K562 (cell line): Measurements from ENCODE around the gene NLRC3. TPM values are rescaled to one million over a fixed set of nuclear protein-coding genes. Genes with fewer than 3 reads are reported as not detected.

Experiments
- ATAC-seq: fragments of 200-7000 bp; cut with Tn5 transposase; 3 replicates; pipeline ENCODE4 v1.9.1; 2020; ENCODE audit warnings: moderate library complexity
- BruUV-seq: library from RNA; stranded (reverse); fragments of 400-500 nt; replicated peaks from 2 replicates; lab custom pipeline; 2021; lab: Mats Ljungman, UMichigan
- CTCF ChIA-PET: fragments of 300-600 bp; formaldehyde crosslinking; extraction: SDS; loops from one replicate; lab custom pipeline; 2021; ENCODE audit warnings: low intra/inter-chr PET ratio; lab: Yijun Ruan, JAX
- POLR2A ChIA-PET: fragments of 300-600, 350-650 bp; sonication (Branson Sonifier 250); formaldehyde crosslinking; extraction: SDS; loops from one replicate; lab custom pipeline; 2021; ENCODE audit warnings: antibody characterized with exemption, inconsistent platforms; lab: Yijun Ruan, JAX
- DNase-seq, 4 experiments: peaks; one replicate each; pipeline versions ENCODE4 v3.0.0 to v3.0.0-alpha.2; 2011 to 2018; ENCODE audit warnings: low spot score in 3 of 4, mixed read lengths in 3 of 4; ENCODE audit errors: extremely low read depth in 1 of 4
- FAIRE-seq: peaks from 2 replicates; lab custom pipeline; 2011; peaks lifted over from hg19 to GRCh38; lab: Jason Lieb, UNC
- H2AFZ ChIP-seq: 2 replicates; pipeline ENCODE4 v1.6.0; 2011; ENCODE audit warnings: low read depth, low read length, control low read depth, inconsistent platforms
- H3K27ac ChIP-seq: fragments of 200-600 bp; 3 replicates; pipeline ENCODE4 v1.8.0; 2011; ENCODE audit warnings: low read depth, mild to moderate bottlenecking, control low read depth, inconsistent platforms, low read length, moderate library complexity, mixed read lengths; ENCODE audit errors: extremely low read depth
- H3K27me3 ChIP-seq, 2 experiments: fragments of 300-600 bp in 1 of 2; 2 replicates in 1 of 2; 3 replicates in 1 of 2; pipeline versions ENCODE4 v1.6.0 to v1.8.0; 2011; ENCODE audit warnings: inconsistent platforms in 2 of 2, low read length in 2 of 2, mild to moderate bottlenecking in 1 of 2, mixed read lengths in 1 of 2, moderate library complexity in 1 of 2; ENCODE audit not compliant: control insufficient read depth in 2 of 2, insufficient read depth in 2 of 2
- H3K36me3 ChIP-seq: fragments of 300-600 bp; 3 replicates; pipeline ENCODE4 v1.8.0; 2011; ENCODE audit warnings: mild to moderate bottlenecking, low read length, inconsistent platforms; ENCODE audit not compliant: control insufficient read depth, insufficient read depth
- H3K4me1 ChIP-seq, 2 experiments: fragments of 200-600 bp in 1 of 2; replicated peaks in 1 of 2; 2 replicates in 1 of 2; 3 replicates in 1 of 2; pipeline versions ENCODE4 v1.5.1 to v1.8.0; 2011; ENCODE audit warnings: inconsistent platforms in 2 of 2, low read length in 2 of 2, mild to moderate bottlenecking in 1 of 2, mixed read lengths in 1 of 2, moderate library complexity in 1 of 2; ENCODE audit not compliant: control insufficient read depth in 2 of 2, insufficient read depth in 2 of 2
- H3K4me2 ChIP-seq: 2 replicates; pipeline ENCODE4 v1.6.1; 2011; ENCODE audit warnings: low read length, control low read depth, inconsistent platforms, mixed read lengths; ENCODE audit not compliant: insufficient read depth
- H3K4me3 ChIP-seq: fragments of 200-600 bp; sonication (generic), shearing (Covaris generic); 2 replicates; pipeline ENCODE4 v1.5.1; 2016; ENCODE audit warnings: control low read depth, inconsistent platforms
- H3K79me2 ChIP-seq: fragments of 200-600 bp; 3 replicates; pipeline ENCODE4 v1.8.0; 2011; ENCODE audit warnings: low read length, inconsistent platforms; ENCODE audit not compliant: control insufficient read depth, insufficient read depth
- H3K9ac ChIP-seq, 2 experiments: 2 replicates each; pipeline versions ENCODE4 v1.6.0 to v1.6.1; 2011; ENCODE audit warnings: low read depth in 2 of 2, low read length in 2 of 2, control low read depth in 1 of 2, inconsistent platforms in 1 of 2, mild to moderate bottlenecking in 1 of 2, mixed read lengths in 1 of 2; ENCODE audit not compliant: insufficient read depth in 1 of 2
- H3K9me1 ChIP-seq: one replicate; pipeline ENCODE4 v1.6.0; 2011; ENCODE audit warnings: inconsistent platforms, mild to moderate bottlenecking, low read length, moderate library complexity; ENCODE audit not compliant: control insufficient read depth, insufficient read depth
- H3K9me3 ChIP-seq: replicated peaks from 2 replicates; pipeline ENCODE4 v1.5.1; 2011; ENCODE audit warnings: low read depth, low read length, inconsistent platforms; ENCODE audit not compliant: control insufficient read depth, insufficient read depth
- H4K20me1 ChIP-seq: replicated peaks from 2 replicates; pipeline ENCODE4 v1.6.1; 2011; ENCODE audit warnings: low read length, inconsistent platforms, mixed read lengths; ENCODE audit not compliant: control insufficient read depth, insufficient read depth
- BACH1 ChIP-seq: fragments of 200-800 bp; sonication (Bioruptor generic); IDR thresholded peaks from 2 replicates; pipeline ENCODE4 v1.6.1; 2016; ENCODE audit warnings: missing genetic modification characterization, missing compliant biosample characterization
- CHD4 ChIP-seq: fragments of 200-600 bp; sonication (generic); IDR thresholded peaks from 3 replicates; pipeline ENCODE4 v1.6.1; 2012; ENCODE audit warnings: low read depth, mild to moderate bottlenecking, mixed read lengths, low read length, inconsistent platforms; ENCODE audit not compliant: insufficient read depth, insufficient replicate concordance, poor library complexity, severe bottlenecking
- HSF4 ChIP-seq: fragments of 250-450 bp; sonication (Bioruptor Pico); IDR thresholded peaks from 2 replicates; pipeline ENCODE4 v2.1.2; 2022; ENCODE audit warnings: mild to moderate bottlenecking, moderate library complexity, borderline replicate concordance
- MTA2 ChIP-seq: fragments of 450-650 bp; IDR thresholded peaks from 2 replicates; pipeline ENCODE4 v1.6.1; 2016; ENCODE audit warnings: low read depth
- NELFE ChIP-seq: IDR thresholded peaks from 2 replicates; pipeline ENCODE4 v1.6.1; 2011; ENCODE audit warnings: mild to moderate bottlenecking; ENCODE audit not compliant: insufficient read depth, insufficient read length
- RBM34 ChIP-seq: fragments of 200-400 bp; formaldehyde crosslinking; IDR thresholded peaks from 2 replicates; pipeline ENCODE4 v1.6.1; 2018; ENCODE audit warnings: low read length, borderline replicate concordance; ENCODE audit not compliant: insufficient read depth
- WGBS: fragments of 100-300 bp; shearing (Covaris generic); methylation state at CpG from one replicate; pipeline ENCODE4 v1.1.6; 2016; ENCODE audit warnings: low coverage, mixed read lengths; ENCODE audit not compliant: insufficient coverage; ENCODE audit errors: missing lambda C conversion rate; 5-methylcytosine and 5-hydroxymethylcytosine counted together
- in situ Hi-C: fragments of 300-500 bp; cut with MboI; formaldehyde crosslinking; loops from 4 replicates; pipeline ENCODE4 v1.15.0; 2018; ENCODE audit warnings: inconsistent platforms, mixed read lengths
- intact Hi-C: fragments of 100-400 bp; cut with micrococcal nuclease; formaldehyde crosslinking; loops from 2 replicates; pipeline ENCODE4 v1.14.2; 2022
- polyA plus RNA-seq, 8 experiments: library from polyadenylated mRNA; depleted of rRNA in 4 of 8; stranded (reverse) in 5 of 8; unstranded in 3 of 8; fragments of >200 nt; fragmentation: Nextera tagmentation in 2 of 8; fragmentation: Illumina TruSeq in 1 of 8; extraction: Ambion mirVana in 2 of 8; extraction: Trizol in 1 of 8; gene quantifications; 2 replicates each; pipeline versions ENCODE4 v1.2.1 to v1.2.3, GENCODE V29; 2011 to 2014; ENCODE audit warnings: inconsistent platforms in 1 of 8, missing spikeins in 1 of 8
- total RNA-seq, 7 experiments: library from RNA; depleted of rRNA in 6 of 7; stranded (reverse); fragments of >200 nt in 6 of 7; fragmentation: Illumina TruSeq in 2 of 7; extraction: Trizol in 2 of 7; gene quantifications; 2 replicates each; pipeline versions ENCODE4 v1.2.1 to v1.2.3, GENCODE V29; 2011 to 2021; ENCODE audit warnings: low replicate concordance in 1 of 7
- TF ChIP-seq, protein P1 (sequence below): fragments of 250-450 bp; sonication (Bioruptor Pico); IDR thresholded peaks from 2 replicates; pipeline ENCODE4 v1.4.0; 2020
- TF ChIP-seq, protein P2 (sequence below), 3 experiments: fragments of 200-800 bp in 1 of 3; fragments of 250-450 bp in 1 of 3; fragments of 450-650 bp in 1 of 3; sonication (Bioruptor Pico) in 1 of 3; sonication (Bioruptor generic) in 1 of 3; formaldehyde crosslinking in 1 of 3; IDR thresholded peaks; 2 replicates each; pipeline versions ENCODE4 v1.6.1 to v1.8.0; 2016 to 2022; ENCODE audit warnings: mild to moderate bottlenecking in 2 of 3, missing genetic modification characterization in 2 of 3, missing compliant biosample characterization in 1 of 3, moderate library complexity in 1 of 3

The NLRC3 gene
- total and polyA plus RNA-seq, 9 of the 15 experiments (the other 6 are each of a cell fraction or from before 2014, with no cell fraction given) = 0.03 to 0.13 (median 0.03) TPM; not detected in 4

DNA sequence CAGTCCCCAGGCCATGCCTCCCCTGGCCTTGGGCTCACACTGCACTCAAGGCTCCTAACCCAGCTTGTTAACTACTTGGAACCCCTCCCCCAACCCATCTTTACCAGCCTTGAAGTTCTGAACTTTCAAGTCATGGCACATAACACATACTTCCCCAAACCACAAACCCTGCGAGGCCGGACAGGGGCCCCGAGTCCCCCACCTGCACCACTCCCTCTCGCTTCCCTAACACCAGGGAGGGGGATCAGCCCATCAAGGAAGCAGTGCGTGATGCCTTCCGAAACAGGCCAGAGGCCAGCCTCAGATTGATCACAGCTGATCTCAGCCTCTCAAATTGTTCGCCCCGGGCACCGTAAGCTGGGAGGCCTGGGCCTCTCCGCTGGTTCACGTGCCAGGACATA, 3.0 kb upstream of the NLRC3 start:
- WGBS = 75% methylated on average over 9 of the region's 11 CpGs
- Histone ChIP-seq H3K27ac (no peak overlapping the region), H3K4me3 (no peak overlapping the region), H4K20me1 (no peaks in the 10 kb centered on the region; the same call in none of the 2 replicates), H3K9me1 (no peaks in the 10 kb centered on the region), H3K27me3 (no peaks in the 10 kb centered on the region; a peak in 1 of 5 replicates), H3K79me2 (no peaks in the 10 kb centered on the region), H2AFZ (no peak overlapping the region), H3K9me3 (no peaks in the 10 kb centered on the region), H3K4me2 (no peak overlapping the region), H3K9ac (peak overlapping the region in 1 of 2 experiments; percentile 42; a peak in 1 of 4 replicates), H3K36me3 (peaks cover 15% of the 10 kb centered on the region; the same call in 2 of the 3 replicates), H3K4me1 (peaks cover 0 to 31% of the 10 kb centered on the region in 2 experiments; a peak in 3 of 5 replicates)
- BruUV-seq = no TSS peak
- TF ChIP-seq CHD4 = no peak
- no peak for TF ChIP-seq BACH1 (tag)
- TF ChIP-seq, protein P1, sequence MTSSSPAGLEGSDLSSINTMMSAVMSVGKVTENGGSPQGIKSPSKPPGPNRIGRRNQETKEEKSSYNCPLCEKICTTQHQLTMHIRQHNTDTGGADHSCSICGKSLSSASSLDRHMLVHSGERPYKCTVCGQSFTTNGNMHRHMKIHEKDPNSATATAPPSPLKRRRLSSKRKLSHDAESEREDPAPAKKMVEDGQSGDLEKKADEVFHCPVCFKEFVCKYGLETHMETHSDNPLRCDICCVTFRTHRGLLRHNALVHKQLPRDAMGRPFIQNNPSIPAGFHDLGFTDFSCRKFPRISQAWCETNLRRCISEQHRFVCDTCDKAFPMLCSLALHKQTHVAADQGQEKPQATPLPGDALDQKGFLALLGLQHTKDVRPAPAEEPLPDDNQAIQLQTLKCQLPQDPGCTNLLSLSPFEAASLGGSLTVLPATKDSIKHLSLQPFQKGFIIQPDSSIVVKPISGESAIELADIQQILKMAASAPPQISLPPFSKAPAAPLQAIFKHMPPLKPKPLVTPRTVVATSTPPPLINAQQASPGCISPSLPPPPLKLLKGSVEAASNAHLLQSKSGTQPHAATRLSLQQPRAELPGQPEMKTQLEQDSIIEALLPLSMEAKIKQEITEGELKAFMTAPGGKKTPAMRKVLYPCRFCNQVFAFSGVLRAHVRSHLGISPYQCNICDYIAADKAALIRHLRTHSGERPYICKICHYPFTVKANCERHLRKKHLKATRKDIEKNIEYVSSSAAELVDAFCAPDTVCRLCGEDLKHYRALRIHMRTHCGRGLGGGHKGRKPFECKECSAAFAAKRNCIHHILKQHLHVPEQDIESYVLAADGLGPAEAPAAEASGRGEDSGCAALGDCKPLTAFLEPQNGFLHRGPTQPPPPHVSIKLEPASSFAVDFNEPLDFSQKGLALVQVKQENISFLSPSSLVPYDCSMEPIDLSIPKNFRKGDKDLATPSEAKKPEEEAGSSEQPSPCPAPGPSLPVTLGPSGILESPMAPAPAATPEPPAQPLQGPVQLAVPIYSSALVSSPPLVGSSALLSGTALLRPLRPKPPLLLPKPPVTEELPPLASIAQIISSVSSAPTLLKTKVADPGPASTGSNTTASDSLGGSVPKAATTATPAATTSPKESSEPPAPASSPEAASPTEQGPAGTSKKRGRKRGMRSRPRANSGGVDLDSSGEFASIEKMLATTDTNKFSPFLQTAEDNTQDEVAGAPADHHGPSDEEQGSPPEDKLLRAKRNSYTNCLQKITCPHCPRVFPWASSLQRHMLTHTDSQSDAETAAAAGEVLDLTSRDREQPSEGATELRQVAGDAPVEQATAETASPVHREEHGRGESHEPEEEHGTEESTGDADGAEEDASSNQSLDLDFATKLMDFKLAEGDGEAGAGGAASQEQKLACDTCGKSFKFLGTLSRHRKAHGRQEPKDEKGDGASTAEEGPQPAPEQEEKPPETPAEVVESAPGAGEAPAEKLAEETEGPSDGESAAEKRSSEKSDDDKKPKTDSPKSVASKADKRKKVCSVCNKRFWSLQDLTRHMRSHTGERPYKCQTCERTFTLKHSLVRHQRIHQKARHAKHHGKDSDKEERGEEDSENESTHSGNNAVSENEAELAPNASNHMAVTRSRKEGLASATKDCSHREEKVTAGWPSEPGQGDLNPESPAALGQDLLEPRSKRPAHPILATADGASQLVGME (CRISPR knock-in tag) = no peak
- no peak for TF ChIP-seq RBM34
- no peak for TF ChIP-seq HSF4
- no peak for TF ChIP-seq NELFE
- TF ChIP-seq MTA2 = no peak
- TF ChIP-seq, protein P2, sequence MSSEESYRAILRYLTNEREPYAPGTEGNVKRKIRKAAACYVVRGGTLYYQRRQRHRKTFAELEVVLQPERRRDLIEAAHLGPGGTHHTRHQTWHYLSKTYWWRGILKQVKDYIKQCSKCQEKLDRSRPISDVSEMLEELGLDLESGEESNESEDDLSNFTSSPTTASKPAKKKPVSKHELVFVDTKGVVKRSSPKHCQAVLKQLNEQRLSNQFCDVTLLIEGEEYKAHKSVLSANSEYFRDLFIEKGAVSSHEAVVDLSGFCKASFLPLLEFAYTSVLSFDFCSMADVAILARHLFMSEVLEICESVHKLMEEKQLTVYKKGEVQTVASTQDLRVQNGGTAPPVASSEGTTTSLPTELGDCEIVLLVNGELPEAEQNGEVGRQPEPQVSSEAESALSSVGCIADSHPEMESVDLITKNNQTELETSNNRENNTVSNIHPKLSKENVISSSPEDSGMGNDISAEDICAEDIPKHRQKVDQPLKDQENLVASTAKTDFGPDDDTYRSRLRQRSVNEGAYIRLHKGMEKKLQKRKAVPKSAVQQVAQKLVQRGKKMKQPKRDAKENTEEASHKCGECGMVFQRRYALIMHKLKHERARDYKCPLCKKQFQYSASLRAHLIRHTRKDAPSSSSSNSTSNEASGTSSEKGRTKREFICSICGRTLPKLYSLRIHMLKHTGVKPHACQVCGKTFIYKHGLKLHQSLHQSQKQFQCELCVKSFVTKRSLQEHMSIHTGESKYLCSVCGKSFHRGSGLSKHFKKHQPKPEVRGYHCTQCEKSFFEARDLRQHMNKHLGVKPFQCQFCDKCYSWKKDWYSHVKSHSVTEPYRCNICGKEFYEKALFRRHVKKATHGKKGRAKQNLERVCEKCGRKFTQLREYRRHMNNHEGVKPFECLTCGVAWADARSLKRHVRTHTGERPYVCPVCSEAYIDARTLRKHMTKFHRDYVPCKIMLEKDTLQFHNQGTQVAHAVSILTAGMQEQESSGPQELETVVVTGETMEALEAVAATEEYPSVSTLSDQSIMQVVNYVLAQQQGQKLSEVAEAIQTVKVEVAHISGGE (CRISPR knock-in tag; IDR thresholded peaks at IDR 0.05) = no peak
- ChIA-PET CTCF (no interaction called here), POLR2A (no interaction called here)
- ATAC-seq (no peak), DNase-seq (no peak), FAIRE-seq (no peak)
- in situ Hi-C loops = no loop called here
- intact Hi-C loops = no loop called here
